NCI-H524 treated with DMSO at 0.1 percent for 48 hours (cell line): Measurements from ENCODE around the gene GDF10.

ENCODE experiments used
- DNase-seq: peaks from one replicate; lab custom pipeline; 2025; lab: John Stamatoyannopoulos, UW

GDF10 gene

DNA sequence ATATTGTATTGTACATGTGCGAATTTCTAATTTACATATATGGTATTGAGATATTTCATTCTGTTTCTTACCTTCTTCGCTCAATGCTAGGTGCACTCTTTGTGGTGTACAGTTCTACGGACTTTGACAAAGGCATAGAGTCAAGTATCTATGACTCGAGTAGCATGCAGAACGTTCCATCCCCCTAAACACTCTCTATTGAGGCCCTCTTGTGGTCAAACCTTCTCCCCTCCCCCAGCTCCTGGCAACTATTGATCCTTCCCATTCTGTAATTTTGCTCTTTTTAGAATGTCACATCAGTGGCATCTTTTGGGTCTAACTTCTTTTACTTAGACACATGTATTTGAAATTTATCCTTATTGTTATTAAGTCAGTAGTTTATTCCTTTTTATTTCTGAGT lies 30.7 kb upstream of the GDF10 start:
- DNase-seq, result no peak

GRCh38 chr10:47276071-47276470 lies 23.9 kb upstream of the GDF10 start:
- no peak for DNase-seq

- DNase-seq, result no peak
Observed at GRCh38 chr10:47276576-47277351, 23.2 kb upstream of the GDF10 start.

DNA sequence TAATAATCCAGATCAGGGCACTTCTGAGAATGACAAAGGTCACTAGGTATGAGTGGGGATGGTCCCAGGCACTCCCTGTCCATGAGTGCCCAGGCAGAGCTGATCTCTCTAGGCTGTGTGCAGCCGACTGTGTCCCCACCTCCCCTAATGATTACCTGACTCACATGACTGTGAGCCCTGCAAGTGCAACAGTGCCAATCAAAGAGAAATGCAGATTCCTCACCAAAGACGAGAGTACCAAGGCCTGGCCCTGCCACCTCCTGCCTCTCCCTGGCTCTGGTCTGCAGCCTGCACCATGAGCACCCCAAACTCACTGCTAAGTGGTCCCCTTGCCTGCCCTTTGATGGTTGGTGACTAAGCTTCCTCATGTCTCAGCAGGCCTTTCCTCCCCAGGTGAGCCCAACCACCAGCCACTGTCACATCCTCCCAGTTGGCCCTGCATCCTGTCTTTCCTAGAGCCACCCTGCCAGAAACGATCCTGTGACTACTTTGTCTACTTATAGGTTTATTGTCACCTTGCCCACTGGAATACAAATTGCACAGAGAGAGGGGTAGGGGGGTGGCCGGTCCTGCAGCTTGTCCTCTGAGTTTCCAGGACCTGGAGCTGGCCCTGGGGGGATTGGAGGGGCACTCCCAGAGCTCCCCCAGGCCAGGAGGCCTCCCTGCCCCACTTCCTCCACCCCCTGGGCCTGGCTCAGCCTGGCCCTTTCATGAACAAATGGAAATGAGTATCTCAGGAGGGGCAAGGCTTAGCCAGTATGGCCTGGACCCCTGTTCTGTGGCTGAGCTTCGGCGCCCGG lies 22.4 kb upstream of the GDF10 start:
- DNase-seq, result no peak

DNA sequence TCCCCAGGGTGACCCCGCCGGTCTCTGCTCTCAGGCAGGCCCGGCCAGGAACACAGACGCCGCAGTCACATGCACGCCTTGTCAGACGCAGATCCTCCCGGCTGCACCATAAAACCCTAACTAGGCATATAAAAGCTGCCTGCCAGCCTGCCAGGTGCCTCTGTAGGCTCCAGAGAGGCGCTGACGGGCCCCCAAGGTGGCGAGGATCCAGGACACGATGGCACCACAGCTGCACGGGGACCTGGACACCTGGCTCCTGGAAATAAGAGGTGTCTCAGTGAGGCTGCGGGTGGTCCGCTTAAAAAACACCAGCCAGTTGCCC lies 21.9 kb upstream of the GDF10 start:
- no peak for DNase-seq

DNA sequence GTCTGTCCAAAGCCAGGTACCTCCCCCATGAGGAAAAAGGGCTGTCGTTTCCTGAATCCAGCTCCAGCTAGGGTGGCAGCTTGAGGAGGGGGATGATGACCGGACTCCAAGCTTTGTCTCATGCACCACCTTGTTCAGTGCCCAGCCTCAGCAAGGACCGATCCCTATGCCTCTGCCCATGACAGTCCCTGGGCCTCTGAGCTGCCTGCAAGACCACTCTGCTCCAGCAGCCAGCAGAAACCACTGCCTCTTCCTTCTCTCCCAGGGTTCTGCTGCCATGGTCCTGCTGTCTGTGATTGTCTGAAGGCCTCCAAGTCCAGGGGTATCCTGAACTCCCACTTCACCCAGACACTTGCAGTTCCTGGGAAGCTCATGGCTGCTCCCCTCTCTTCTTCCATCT lies 21.3 kb upstream of the GDF10 start:
- DNase-seq, result no peak

- no peak for DNase-seq
Observed at GRCh38 chr10:47279276-47279675, 20.7 kb upstream of the GDF10 start.

GRCh38 chr10:47282005-47282656 lies 17.9 kb upstream of the GDF10 start:
- DNase-seq, result no peak

GRCh38 chr10:47282657-47283018 lies 17.4 kb upstream of the GDF10 start:
- no peak for DNase-seq

GRCh38 chr10:47283101-47283630 lies 16.8 kb upstream of the GDF10 start:
- DNase-seq, result no peak

GRCh38 chr10:47283848-47284247 lies 16.1 kb upstream of the GDF10 start:
- no peak for DNase-seq

- no peak for DNase-seq
Observed at GRCh38 chr10:47285381-47286115, 14.4 kb upstream of the GDF10 start.

GRCh38 chr10:47286116-47286505 lies 13.9 kb upstream of the GDF10 start:
- DNase-seq, result no peak

GRCh38 chr10:47286591-47287315 lies 13.2 kb upstream of the GDF10 start:
- DNase-seq, result no peak

- DNase-seq, result no peak
Observed at GRCh38 chr10:47287365-47287802, 12.6 kb upstream of the GDF10 start.

- DNase-seq, result no peak
Observed at GRCh38 chr10:47287805-47288204, 12.2 kb upstream of the GDF10 start.

GRCh38 chr10:47288236-47288635 lies 11.8 kb upstream of the GDF10 start:
- no peak for DNase-seq

- DNase-seq, result no peak
Observed at GRCh38 chr10:47288916-47289495, 11.0 kb upstream of the GDF10 start.

GRCh38 chr10:47289921-47290320 lies 10.1 kb upstream of the GDF10 start:
- DNase-seq, result no peak

DNA sequence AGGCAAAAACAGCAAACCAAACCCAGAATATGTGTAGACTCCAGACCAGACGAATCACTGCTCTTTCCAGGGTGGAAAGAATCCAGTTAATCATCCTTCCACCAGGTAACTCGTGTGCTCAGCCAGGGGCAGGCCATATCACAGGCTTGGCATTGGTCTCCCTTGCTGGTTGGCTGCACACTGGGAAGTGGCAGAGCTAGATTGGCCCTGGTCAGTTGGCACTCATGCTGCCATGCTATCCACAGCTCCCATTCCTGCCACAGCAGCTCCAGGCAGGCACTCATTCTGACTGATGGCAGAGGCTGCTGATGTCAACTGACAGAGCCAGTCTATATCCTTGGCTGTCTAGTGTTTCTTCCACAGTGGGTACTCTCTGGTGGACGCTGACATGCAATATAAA lies 9.7 kb upstream of the GDF10 start:
- no peak for DNase-seq

DNA sequence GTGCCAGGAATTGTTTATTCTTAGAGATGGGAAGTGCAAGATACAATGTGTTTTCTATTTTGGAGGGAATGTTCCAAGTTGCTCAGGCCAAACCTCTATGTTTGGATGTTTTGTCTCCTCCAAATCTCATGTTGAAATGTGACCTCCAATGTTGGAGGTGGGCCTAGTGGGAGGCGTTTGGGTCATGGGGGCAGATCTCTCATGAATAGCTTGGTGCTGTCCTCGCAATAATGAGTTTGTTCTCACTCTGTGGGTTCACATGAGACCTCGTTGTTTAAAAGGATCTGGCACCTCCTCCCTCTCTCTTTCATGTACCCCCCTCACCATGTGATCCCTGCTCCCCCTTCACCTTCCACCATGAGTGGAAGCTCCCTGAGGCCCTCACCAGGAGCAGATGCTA lies 8.3 kb upstream of the GDF10 start:
- no peak for DNase-seq
